HepG2 (cell line): ENCODE results near the gene CABP4. TPM values are rescaled to one million over a fixed set of nuclear protein-coding genes. Genes with fewer than 3 reads are reported as not detected.

Experiments used
- ATF3 ChIP-seq: sonication (generic); formaldehyde crosslinking; IDR thresholded peaks from 2 replicates; pipeline ENCODE4 v1.4.0; 2020; ENCODE audit warnings: missing genetic modification reagents
- GLI4 ChIP-seq: sonication (generic); formaldehyde crosslinking; IDR thresholded peaks from 2 replicates; pipeline ENCODE4 v1.5.1; 2020; ENCODE audit warnings: missing genetic modification reagents, mild to moderate bottlenecking, moderate library complexity, borderline replicate concordance
- HNF1B ChIP-seq: sonication (generic); formaldehyde crosslinking; IDR thresholded peaks from 2 replicates; pipeline ENCODE4 v1.5.1; 2020; ENCODE audit warnings: mild to moderate bottlenecking, moderate library complexity, missing genetic modification reagents
- JUN ChIP-seq: sonication (generic); formaldehyde crosslinking; IDR thresholded peaks from 2 replicates; pipeline ENCODE4 v1.4.0; 2020; ENCODE audit warnings: mild to moderate bottlenecking, missing genetic modification reagents
- KDM2A ChIP-seq: sonication (generic); formaldehyde crosslinking; IDR thresholded peaks from 2 replicates; pipeline ENCODE4 v1.4.0; 2020; ENCODE audit warnings: low read depth, missing genetic modification reagents, borderline replicate concordance
- MTA1 ChIP-seq: sonication (generic); formaldehyde crosslinking; IDR thresholded peaks from 2 replicates; pipeline ENCODE4 v1.4.0; 2020; ENCODE audit warnings: missing genetic modification reagents, mild to moderate bottlenecking, borderline replicate concordance
- NCOA1 ChIP-seq: sonication (generic); formaldehyde crosslinking; IDR thresholded peaks from 2 replicates; pipeline ENCODE4 v1.9.0; 2021; ENCODE audit warnings: missing genetic modification reagents
- NONO ChIP-seq, 2 experiments: fragments of 450-650 bp in 1 of 2; sonication (generic) in 1 of 2; formaldehyde crosslinking in 1 of 2; IDR thresholded peaks in 1 of 2; conservative IDR thresholded peaks in 1 of 2; 2 replicates each; pipeline versions ENCODE4 v1.6.1 to v1.8.0; 2017 to 2022; ENCODE audit warnings: mild to moderate bottlenecking in 1 of 2, missing genetic modification reagents in 1 of 2, moderate library complexity in 1 of 2
- NR2C2 ChIP-seq: sonication (generic); formaldehyde crosslinking; IDR thresholded peaks from 2 replicates; pipeline ENCODE4 v1.4.0; 2020; ENCODE audit warnings: missing genetic modification reagents, mild to moderate bottlenecking, moderate library complexity, borderline replicate concordance
- PATZ1 ChIP-seq: sonication (generic); formaldehyde crosslinking; IDR thresholded peaks from 2 replicates; pipeline ENCODE4 v1.4.0; 2020; ENCODE audit warnings: missing genetic modification reagents
- SALL1 ChIP-seq: sonication (generic); formaldehyde crosslinking; IDR thresholded peaks from 2 replicates; pipeline ENCODE4 v1.8.0; 2022; ENCODE audit warnings: mild to moderate bottlenecking, missing genetic modification reagents
- SALL2 ChIP-seq: sonication (generic); formaldehyde crosslinking; IDR thresholded peaks from 2 replicates; pipeline ENCODE4 v1.8.1; 2023; ENCODE audit warnings: mild to moderate bottlenecking, missing genetic modification reagents, inconsistent platforms
- TFDP2 ChIP-seq: sonication (generic); formaldehyde crosslinking; IDR thresholded peaks from 2 replicates; pipeline ENCODE4 v1.4.0; 2020; ENCODE audit warnings: missing genetic modification reagents
- UBTF ChIP-seq: sonication (generic); formaldehyde crosslinking; IDR thresholded peaks from 2 replicates; pipeline ENCODE4 v1.4.0; 2020; ENCODE audit warnings: mild to moderate bottlenecking, missing genetic modification reagents
- ZNF282 ChIP-seq: fragments of 450-650 bp; IDR thresholded peaks from 2 replicates; pipeline ENCODE4 v1.6.1; 2018; ENCODE audit not compliant: partially characterized antibody
- ZNF777 ChIP-seq: sonication (generic); formaldehyde crosslinking; IDR thresholded peaks from 2 replicates; pipeline ENCODE4 v1.4.0; 2020; ENCODE audit warnings: missing genetic modification reagents
- ZNF784 ChIP-seq: sonication (generic); formaldehyde crosslinking; IDR thresholded peaks from 2 replicates; pipeline ENCODE4 v1.5.1; 2020; ENCODE audit warnings: missing genetic modification reagents, mild to moderate bottlenecking, borderline replicate concordance
- polyA plus RNA-seq, 8 experiments: library from polyadenylated mRNA; depleted of rRNA in 3 of 8; stranded (reverse) in 7 of 8; unstranded in 1 of 8; fragments of >200 nt; fragmentation: Illumina TruSeq in 4 of 8; extraction: Trizol in 4 of 8; gene quantifications; 2 replicates each; pipeline versions ENCODE4 v1.2.1 to v1.2.3, GENCODE V29; 2011 to 2016; ENCODE audit warnings: low read depth in 4 of 8, missing spikeins in 1 of 8, mixed read lengths in 1 of 8; ENCODE audit not compliant: insufficient read depth in 1 of 8
- total RNA-seq, 5 experiments: library from RNA; depleted of rRNA; stranded (reverse); fragments of >200 nt; fragmentation: Illumina TruSeq; extraction: Trizol; gene quantifications; 2 replicates each; pipeline ENCODE4 v1.2.3, GENCODE V29; 2016; ENCODE audit warnings: low read depth in 1 of 5

CABP4 gene
- total and polyA plus RNA-seq, 2 of the 13 experiments (the other 11 are each of a cell fraction or from before 2014, with no cell fraction given): not detected

GRCh38 chr11:67468759-67469507 lies 13.8 kb downstream of the CABP4 start, which contains the start of gene TMEM134 (continued):
- TF ChIP-seq NONO (IDR thresholded peaks at IDR 0.05) (no peak), NONO (CRISPR knock-in tag; conservative IDR thresholded peaks at IDR 0.05) (peak; percentile 92), PATZ1 (CRISPR knock-in tag) (peak; percentile 78), JUN (CRISPR knock-in tag) (peak; percentile 53; the same call in 1 of the 2 replicates), ZNF784 (no peak), SALL1 (CRISPR knock-in tag) (peak; percentile 71; the same call in 1 of the 2 replicates), GLI4 (CRISPR knock-in tag) (no peak), NCOA1 (no peak; the same call in 1 of the 2 replicates), KDM2A (CRISPR knock-in tag) (peak; percentile 94), UBTF (peak; percentile 81), ZNF777 (CRISPR knock-in tag) (peak; percentile 39; the same call in 1 of the 2 replicates), HNF1B (CRISPR knock-in tag) (peak; percentile 95), MTA1 (CRISPR knock-in tag) (no peak), ATF3 (no peak), ZNF282 (no peak), SALL2 (peak; percentile 87; the same call in 1 of the 2 replicates), TFDP2 (CRISPR knock-in tag) (peak; percentile 72), NR2C2 (CRISPR knock-in tag) (peak; percentile 29; the same call in 1 of the 2 replicates)
